Mesenteric fat pad (tissue), 1 donor: ENCODE measurements around the gene DNAH7. TPM values are rescaled to one million over a fixed set of nuclear protein-coding genes. Genes with fewer than 3 reads are reported as not detected.
"Not testable (repeated sequence)": the region's sequence is repeated elsewhere in the genome, so short reads cannot be mapped to it uniquely, and the experiment has no call there.

Experiments
- DNase-seq: peaks from one replicate; pipeline ENCODE4 v3.0.0-alpha.2; 2020; ENCODE audit warnings: low spot score
- long read RNA-seq: library from polyadenylated mRNA; unstranded; transcript quantifications from one replicate; pipeline ENCODE4 v2.0.0, GENCODE V29; 2020
- total RNA-seq: library from RNA; stranded (reverse); fragmentation: NEBNext Ultra II Directional; extraction: Animal tissue kit (Norgen Biotek cat#: 25700); gene quantifications from one replicate; pipeline ENCODE4 v1.2.1, GENCODE V29; 2021
- donor health status: DM: yes; HTN: yes; CAD: no.

Gene DNAH7
- total RNA-seq: 0.45 TPM
- long read RNA-seq: 0 reads

DNA sequence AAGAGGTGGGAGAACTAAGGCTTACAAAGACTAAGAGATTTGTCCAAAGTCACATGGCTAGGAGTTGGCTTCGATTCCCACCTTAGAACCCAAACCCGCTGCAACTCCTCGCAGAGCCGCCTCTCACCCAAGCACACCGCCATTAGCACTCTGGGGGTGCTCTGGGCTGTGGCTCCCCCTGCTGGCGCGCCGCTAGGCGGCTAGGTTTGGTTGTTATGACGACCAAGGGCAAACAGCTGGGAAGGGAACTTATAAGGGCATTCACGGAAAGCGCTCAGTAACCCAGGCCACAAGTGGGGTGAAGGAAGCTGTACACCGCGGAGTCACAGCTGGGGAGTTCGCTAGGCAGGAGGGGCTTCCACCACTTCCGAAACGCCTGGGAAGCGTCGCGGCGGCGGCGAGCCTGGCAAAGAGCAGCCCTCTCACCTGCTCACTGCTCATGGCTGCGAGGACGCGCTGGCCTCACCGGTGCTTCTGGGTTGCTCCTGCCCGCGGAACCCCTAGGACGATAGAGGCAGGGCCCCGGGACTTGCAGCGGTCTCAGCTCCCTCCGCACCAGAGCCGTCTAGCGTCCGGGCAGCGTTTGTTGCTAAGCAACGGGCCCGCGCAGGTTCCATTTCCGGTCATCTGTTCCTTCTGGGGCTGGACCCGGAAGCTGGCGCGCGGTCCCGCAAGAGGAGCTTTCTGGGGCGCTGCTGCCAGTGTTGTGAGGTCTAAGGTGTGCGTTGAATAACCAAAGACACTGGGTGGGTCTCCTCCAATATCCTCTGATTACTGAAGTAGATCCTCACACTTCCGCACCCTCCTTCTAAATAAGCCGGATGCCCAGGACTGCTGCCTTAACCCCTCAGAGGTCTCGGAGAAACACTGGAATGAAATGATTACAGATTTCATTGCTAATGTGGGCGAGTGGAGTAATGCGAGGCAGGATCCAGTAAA, at the start of gene DNAH7:
Gene DNAH7 (minus strand): TSS at position 567 of the 939 bp plus-strand sequence. CDS start 126 bp downstream, at position 441.
- peak; percentile 96 for DNase-seq

GRCh38 chr2:196117214-196117705, 48.6 kb upstream of the DNAH7 start:
- no peak for DNase-seq

- no peak for DNase-seq
Observed at GRCh38 chr2:196113061-196113974, 44.7 kb upstream of the DNAH7 start.

GRCh38 chr2:196112418-196113034, 43.9 kb upstream of the DNAH7 start:
- no peak for DNase-seq

DNA sequence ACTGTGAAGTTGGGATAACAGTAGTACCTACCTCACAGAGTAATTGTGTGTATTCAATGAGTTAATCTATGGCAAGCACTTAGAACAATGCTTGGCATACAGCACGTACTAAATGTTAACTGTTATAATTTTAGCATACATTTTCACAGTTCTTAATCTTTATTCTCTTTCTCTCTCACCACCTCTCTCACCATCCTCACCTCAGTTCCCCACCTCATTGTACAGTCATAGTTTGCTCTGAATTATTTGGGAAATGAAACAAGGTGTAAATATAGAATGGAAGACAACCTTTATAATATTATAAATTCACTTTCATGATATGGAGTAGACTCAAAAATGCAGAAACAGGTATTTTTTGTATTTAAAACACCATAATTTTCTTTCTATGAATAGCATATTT, 40.0 kb upstream of the DNAH7 start:
- no peak for DNase-seq

GRCh38 chr2:196105951-196106350, 37.3 kb upstream of the DNAH7 start:
- DNase-seq: no peak

GRCh38 chr2:196104066-196104465, 35.4 kb upstream of the DNAH7 start:
- no peak for DNase-seq

GRCh38 chr2:196103626-196104025, 35.0 kb upstream of the DNAH7 start:
- no peak for DNase-seq

GRCh38 chr2:196101325-196101991, 32.8 kb upstream of the DNAH7 start:
- no peak for DNase-seq

DNA sequence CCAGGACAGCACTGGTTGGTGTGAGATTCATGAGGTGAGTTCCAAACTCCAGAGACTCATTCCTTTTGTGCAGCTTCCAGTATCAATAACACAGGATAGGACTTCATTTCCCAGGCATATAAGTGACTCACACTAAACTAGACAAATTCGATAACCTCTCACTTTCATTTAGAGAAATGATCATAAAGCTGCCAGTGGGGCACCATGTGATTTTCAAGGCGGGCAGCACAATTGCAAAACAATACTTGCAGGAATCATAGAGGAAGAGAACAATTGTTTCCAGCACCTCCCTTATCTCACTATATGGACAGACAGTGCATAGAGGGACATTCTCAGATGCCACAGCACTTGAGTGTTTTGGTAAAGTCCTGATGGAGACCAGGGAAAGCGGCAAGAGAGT, 31.3 kb upstream of the DNAH7 start:
- no peak for DNase-seq

GRCh38 chr2:196097864-196098660, 29.4 kb upstream of the DNAH7 start:
- no peak for DNase-seq

DNA sequence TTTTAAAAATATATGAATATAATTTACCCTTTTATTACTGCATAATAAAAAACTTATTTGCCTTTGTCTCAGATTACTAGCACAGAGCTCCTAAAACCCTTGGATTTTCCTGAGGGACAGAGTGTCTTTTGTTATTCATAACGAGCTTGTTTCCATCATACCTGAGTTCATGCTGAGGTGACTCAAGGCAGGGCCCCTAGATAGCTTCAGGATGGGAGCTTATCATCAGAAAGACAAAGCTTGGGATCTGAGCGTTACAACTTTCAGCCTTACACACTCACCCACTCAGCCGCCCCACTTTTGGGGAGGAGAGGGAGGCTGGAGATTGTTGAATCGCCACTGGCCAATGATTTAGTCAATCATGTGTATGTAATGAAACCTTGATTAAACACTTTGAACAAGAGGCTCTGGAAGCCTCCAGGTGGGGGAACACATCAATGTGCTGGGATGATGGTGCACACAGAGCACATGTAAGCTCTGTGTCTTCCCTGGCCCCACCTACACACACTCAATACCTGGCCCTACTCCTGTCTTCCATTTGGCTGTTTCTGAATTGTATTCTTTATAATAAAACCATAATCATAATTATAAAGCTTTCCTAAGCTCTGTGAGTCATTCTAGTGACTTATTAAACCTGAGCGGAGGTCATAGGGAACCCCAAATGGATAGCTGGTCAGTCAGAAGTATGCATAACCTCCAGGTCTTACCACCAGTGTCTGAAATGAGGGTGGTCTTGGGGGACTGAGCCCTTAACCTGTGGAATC, 28.5 kb upstream of the DNAH7 start:
- no peak for DNase-seq

- no peak for DNase-seq
Observed at GRCh38 chr2:196096264-196096663, 27.6 kb upstream of the DNAH7 start.

GRCh38 chr2:196089448-196089847, 20.8 kb upstream of the DNAH7 start:
- not testable (repeated sequence) for DNase-seq

- no peak for DNase-seq
Observed at GRCh38 chr2:196088203-196088602, 19.6 kb upstream of the DNAH7 start.

DNA sequence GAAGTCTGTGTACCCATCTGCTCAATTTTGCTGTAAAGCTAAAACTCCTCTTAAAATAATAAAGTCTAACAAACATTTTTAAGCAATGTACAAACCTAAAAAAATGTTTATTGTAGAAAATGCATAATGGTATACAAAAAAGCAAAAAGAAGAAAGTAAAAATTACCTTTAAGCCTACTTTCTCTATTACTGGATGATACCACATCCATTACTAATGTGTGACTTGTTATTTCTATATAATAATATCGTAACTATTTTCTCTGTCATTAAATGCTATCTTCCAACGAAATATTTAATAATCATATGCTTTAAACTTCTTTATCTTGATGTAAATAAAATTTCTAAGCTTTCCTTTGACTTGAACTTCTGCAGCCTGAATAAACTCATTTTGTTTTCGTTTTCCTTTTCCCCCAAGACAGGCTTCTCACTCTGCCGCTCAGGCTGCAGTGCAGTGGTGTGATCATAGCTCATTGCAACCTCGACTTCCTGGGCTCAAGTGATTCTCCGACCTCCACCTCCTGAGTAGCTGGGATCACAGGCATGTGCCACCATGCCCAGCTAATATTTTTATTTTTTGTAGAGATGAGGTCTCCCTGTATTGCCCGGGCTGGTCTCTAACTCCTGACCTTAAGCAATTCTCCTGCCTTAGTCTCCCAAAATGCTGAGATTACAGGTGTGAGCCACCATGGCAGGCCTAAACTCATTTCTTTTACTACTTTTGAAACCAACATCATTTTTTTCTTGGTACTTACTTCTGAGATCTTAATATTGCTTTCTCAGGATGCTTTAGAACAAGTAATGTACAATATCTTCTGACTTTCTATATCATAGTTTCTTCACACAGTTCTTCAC, 18.1 kb upstream of the DNAH7 start:
- no peak for DNase-seq

DNA sequence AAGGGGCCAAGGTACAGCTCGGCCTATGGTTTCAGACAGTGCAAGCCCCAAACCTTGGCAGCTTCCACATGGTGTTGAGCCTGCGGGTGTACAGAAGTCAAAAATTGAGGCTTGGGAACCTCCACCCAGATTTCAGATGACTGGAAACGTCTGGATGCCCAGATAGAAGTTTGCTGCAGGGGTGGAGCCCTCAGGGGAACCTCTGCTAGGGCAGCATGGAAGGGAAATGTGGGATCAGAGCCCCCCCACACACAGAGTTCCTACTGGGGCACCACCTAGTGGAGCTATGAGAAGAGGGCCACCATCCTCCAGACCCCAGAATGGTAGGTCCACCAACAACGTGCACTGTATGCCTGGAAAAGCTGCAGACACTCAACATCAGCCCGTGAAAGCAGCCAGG, 15.0 kb upstream of the DNAH7 start:
- DNase-seq: no peak

GRCh38 chr2:196080526-196080925, 11.9 kb upstream of the DNAH7 start:
- DNase-seq: no peak
